ENCODE data around the gene ATPAF1.
"Not testable (repeated sequence)": the region's sequence is repeated elsewhere in the genome, so short reads cannot be mapped to it uniquely, and the experiment has no call there.

ATPAF1 gene

GRCh38 chr1:46679789-46680573, 11.8 kb upstream of the ATPAF1 start:
- no peak for DNase-seq

- no peak for DNase-seq
Observed at GRCh38 chr1:46677339-46677738, 9.2 kb upstream of the ATPAF1 start.

- DNase-seq: no peak
Observed at GRCh38 chr1:46676531-46676930, 8.4 kb upstream of the ATPAF1 start.

- no peak for DNase-seq
Observed at GRCh38 chr1:46675549-46676314, 7.6 kb upstream of the ATPAF1 start.

- no peak for DNase-seq
Observed at GRCh38 chr1:46673749-46674182, 5.6 kb upstream of the ATPAF1 start.

GRCh38 chr1:46672696-46673095, 4.5 kb upstream of the ATPAF1 start:
- DNase-seq: no peak

- no peak for DNase-seq
Observed at GRCh38 chr1:46671554-46671953, 3.4 kb upstream of the ATPAF1 start, which contains the start of gene TEX38. Gene TEX38, plus strand, starts transcription at chr1:46671854. Its CDS starts 81 bp downstream, at chr1:46671935.

GRCh38 chr1:46670134-46670533, 2.0 kb upstream of the ATPAF1 start:
- no peak for DNase-seq

- DNase-seq: no peak
Observed at GRCh38 chr1:46665983-46666382, 2.2 kb downstream of the ATPAF1 start.

- not testable (repeated sequence) for DNase-seq
Observed at GRCh38 chr1:46662919-46663318, 5.2 kb downstream of the ATPAF1 start.

GRCh38 chr1:46660116-46660515, 8.0 kb downstream of the ATPAF1 start:
- DNase-seq: not testable (repeated sequence)

- DNase-seq: no peak
Observed at GRCh38 chr1:46659307-46659870, 8.8 kb downstream of the ATPAF1 start.

- DNase-seq: no peak
Observed at GRCh38 chr1:46657775-46658174, 10.4 kb downstream of the ATPAF1 start.

GRCh38 chr1:46656643-46657042, 11.5 kb downstream of the ATPAF1 start:
- no peak for DNase-seq

- DNase-seq: no peak
Observed at GRCh38 chr1:46655848-46656247, 12.3 kb downstream of the ATPAF1 start.

- DNase-seq: not testable (repeated sequence)
Observed at GRCh38 chr1:46654698-46655097, 13.5 kb downstream of the ATPAF1 start.

GRCh38 chr1:46654012-46654411, 14.2 kb downstream of the ATPAF1 start:
- no peak for DNase-seq

GRCh38 chr1:46653405-46653958, 14.7 kb downstream of the ATPAF1 start:
- DNase-seq: no peak

- DNase-seq: no peak
Observed at GRCh38 chr1:46652321-46653100, 15.7 kb downstream of the ATPAF1 start.

GRCh38 chr1:46651152-46651551, 17.0 kb downstream of the ATPAF1 start:
- not testable (repeated sequence) for DNase-seq

- no peak for DNase-seq
Observed at GRCh38 chr1:46650491-46650890, 17.7 kb downstream of the ATPAF1 start.

- no peak for DNase-seq
Observed at GRCh38 chr1:46649764-46650163, 18.4 kb downstream of the ATPAF1 start.

- no peak for DNase-seq
Observed at GRCh38 chr1:46647611-46648010, 20.6 kb downstream of the ATPAF1 start.
